Karpas-422 (cell line): Measurements from ENCODE around the gene RASL11A. TPM values are rescaled to one million over a fixed set of nuclear protein-coding genes. Genes with fewer than 3 reads are reported as not detected.

Source experiments
- DNase-seq: peaks from one replicate; pipeline ENCODE4 v3.0.0-alpha.2; 2015
- H2AFZ ChIP-seq: fragments of 200-600 bp; sonication (generic); 2 replicates; pipeline ENCODE4 v1.6.1; 2014; ENCODE audit warnings: antibody characterized with exemption, low read length, mixed read lengths
- H3K27ac ChIP-seq: fragments of 200-600 bp; sonication (generic); 2 replicates; pipeline ENCODE4 v1.5.1; 2014; ENCODE audit warnings: mild to moderate bottlenecking, low read length, moderate library complexity
- H3K27me3 ChIP-seq: fragments of 200-600 bp; sonication (generic); 2 replicates; pipeline ENCODE4 v1.6.1; 2014; ENCODE audit warnings: low read length, mixed read lengths
- H3K36me3 ChIP-seq: fragments of 200-600 bp; sonication (generic); 2 replicates; pipeline ENCODE4 v1.6.1; 2014; ENCODE audit warnings: low read length, mixed read lengths; ENCODE audit not compliant: insufficient read depth
- H3K4me1 ChIP-seq: fragments of 200-600 bp; sonication (generic); 2 replicates; pipeline ENCODE4 v1.6.1; 2014; ENCODE audit warnings: mild to moderate bottlenecking, low read length, mixed read lengths
- H3K4me2 ChIP-seq: fragments of 200-600 bp; sonication (generic); 2 replicates; pipeline ENCODE4 v1.6.1; 2014; ENCODE audit warnings: low read length, low read depth, mild to moderate bottlenecking; ENCODE audit not compliant: poor library complexity, severe bottlenecking
- H3K4me3 ChIP-seq: fragments of 200-600 bp; sonication (generic); 2 replicates; pipeline ENCODE4 v1.5.1; 2014; ENCODE audit warnings: mild to moderate bottlenecking, antibody characterized with exemption, low read length, mixed read lengths
- H3K79me2 ChIP-seq: fragments of 200-600 bp; sonication (generic); 2 replicates; pipeline ENCODE4 v1.6.1; 2014; ENCODE audit warnings: mild to moderate bottlenecking, low read length, mixed read lengths
- H3K9ac ChIP-seq: fragments of 200-600 bp; sonication (generic); 2 replicates; pipeline ENCODE4 v1.6.0; 2014; ENCODE audit warnings: low read length
- H3K9me2 ChIP-seq: fragments of 200-600 bp; sonication (generic), shearing (Covaris generic); replicated peaks from 2 replicates; pipeline ENCODE4 v1.6.0; 2014; ENCODE audit warnings: mild to moderate bottlenecking, low read length, moderate library complexity; ENCODE audit not compliant: insufficient read depth
- H3K9me3 ChIP-seq: fragments of 300-700, 200-600 bp; sonication (generic); 2 replicates; pipeline ENCODE4 v1.6.1; 2014; ENCODE audit warnings: low read length, mixed read lengths
- H4K20me1 ChIP-seq: fragments of 200-600 bp; sonication (generic); 2 replicates; pipeline ENCODE4 v1.6.1; 2014; ENCODE audit warnings: mild to moderate bottlenecking, antibody characterized with exemption, low read length, low read depth; ENCODE audit not compliant: insufficient read depth
- total RNA-seq: library from RNA; depleted of rRNA; stranded (reverse); fragments of >200 nt; shearing (Covaris generic); gene quantifications from 2 replicates; pipeline ENCODE4 v1.2.3, GENCODE V29; 2014; ENCODE audit warnings: low replicate concordance

Gene RASL11A
- total RNA-seq, 1 experiment from 2014 or later = 0.48 TPM

- DNase-seq = no peak
- H3K4me1 ChIP-seq = 0 out of 2 replicates have a peak, but pooled peaks cover 3% of the 10 kb centered on the region
- no peak overlapping the region for H3K4me2 ChIP-seq
Observed at GRCh38 chr13:27308941-27309340, 38.3 kb downstream of the RASL11A start.

GRCh38 chr13:27309401-27309958, 38.9 kb downstream of the RASL11A start:
- Histone ChIP-seq H3K79me2 (no peaks in the 10 kb centered on the region), H3K9me3 (no peaks in the 10 kb centered on the region), H3K9ac (no peak overlapping the region), H3K36me3 (no peaks in the 10 kb centered on the region), H3K4me2 (no peak overlapping the region), H3K4me1 (0 out of 2 replicates have a peak, but pooled peaks cover 3% of the 10 kb centered on the region), H4K20me1 (no peaks in the 10 kb centered on the region), H3K4me3 (no peak overlapping the region), H3K27me3 (no peaks in the 10 kb centered on the region), H3K27ac (no peak overlapping the region), H2AFZ (no peak overlapping the region), H3K9me2 (no peaks in the 10 kb centered on the region)
- no peak for DNase-seq

More at GRCh38 chr13:27308941-27309340, 38.3 kb downstream of the RASL11A start:
- Histone ChIP-seq H4K20me1 (no peaks in the 10 kb centered on the region), H3K9me3 (no peaks in the 10 kb centered on the region), H3K36me3 (no peaks in the 10 kb centered on the region), H3K9ac (no peak overlapping the region), H3K79me2 (no peaks in the 10 kb centered on the region), H2AFZ (no peak overlapping the region), H3K27me3 (no peaks in the 10 kb centered on the region), H3K27ac (no peak overlapping the region), H3K4me3 (no peak overlapping the region), H3K9me2 (no peaks in the 10 kb centered on the region)

- H3K9me2 ChIP-seq = no peaks in the 10 kb centered on the region
- H3K9me3 ChIP-seq = no peaks in the 10 kb centered on the region
- no peak for DNase-seq
- H3K79me2 ChIP-seq = no peaks in the 10 kb centered on the region
- no peak overlapping the region for H3K4me2 ChIP-seq
- H3K4me3 ChIP-seq = no peak overlapping the region
- 0 out of 2 replicates have a peak, but pooled peaks cover 3% of the 10 kb centered on the region for H3K4me1 ChIP-seq
- H3K27me3 ChIP-seq = no peaks in the 10 kb centered on the region
- H3K27ac ChIP-seq = no peak overlapping the region
- H3K9ac ChIP-seq = no peak overlapping the region
- no peak overlapping the region for H2AFZ ChIP-seq
- no peaks in the 10 kb centered on the region for H4K20me1 ChIP-seq
- H3K36me3 ChIP-seq = no peaks in the 10 kb centered on the region
Observed at GRCh38 chr13:27309967-27310598, 39.5 kb downstream of the RASL11A start.

- Histone ChIP-seq H3K27me3 (no peaks in the 10 kb centered on the region), H3K27ac (no peak overlapping the region), H3K9me3 (no peaks in the 10 kb centered on the region), H3K4me2 (no peak overlapping the region), H3K9me2 (no peaks in the 10 kb centered on the region), H3K4me3 (no peak overlapping the region), H2AFZ (no peak overlapping the region), H3K79me2 (no peaks in the 10 kb centered on the region), H4K20me1 (no peaks in the 10 kb centered on the region), H3K9ac (no peak overlapping the region), H3K36me3 (no peaks in the 10 kb centered on the region), H3K4me1 (0 out of 2 replicates have a peak, but pooled peaks cover 3% of the 10 kb centered on the region)
- no peak for DNase-seq
Observed at GRCh38 chr13:27310946-27311345, 40.3 kb downstream of the RASL11A start.

GRCh38 chr13:27311518-27312210, 41.0 kb downstream of the RASL11A start:
- no peaks in the 10 kb centered on the region for H3K36me3 ChIP-seq
- DNase-seq = peak; percentile 53
- no peaks in the 10 kb centered on the region for H3K27me3 ChIP-seq
- 0 out of 2 replicates have a peak, but pooled peaks cover 3% of the 10 kb centered on the region for H3K4me1 ChIP-seq
- H4K20me1 ChIP-seq = no peaks in the 10 kb centered on the region
- H3K9me2 ChIP-seq = no peaks in the 10 kb centered on the region
- H3K9ac ChIP-seq = no peak overlapping the region
- H3K79me2 ChIP-seq = no peaks in the 10 kb centered on the region
- H3K4me3 ChIP-seq = no peak overlapping the region
- no peak overlapping the region for H3K4me2 ChIP-seq
- no peak overlapping the region for H3K27ac ChIP-seq
- no peaks in the 10 kb centered on the region for H3K9me3 ChIP-seq
- H2AFZ ChIP-seq = no peak overlapping the region

GRCh38 chr13:27313770-27314169, 43.1 kb downstream of the RASL11A start:
- DNase-seq = no peak
- H3K79me2 ChIP-seq = no peaks in the 10 kb centered on the region
- no peaks in the 10 kb centered on the region for H4K20me1 ChIP-seq
- H3K27me3 ChIP-seq = no peaks in the 10 kb centered on the region
- H2AFZ ChIP-seq = no peak overlapping the region
- no peaks in the 10 kb centered on the region for H3K9me3 ChIP-seq
- H3K36me3 ChIP-seq = no peaks in the 10 kb centered on the region
- H3K9me2 ChIP-seq = no peaks in the 10 kb centered on the region
- H3K4me2 ChIP-seq = no peak overlapping the region
- H3K9ac ChIP-seq = no peak overlapping the region
- H3K27ac ChIP-seq = no peak overlapping the region
- no peaks in the 10 kb centered on the region for H3K4me1 ChIP-seq
- H3K4me3 ChIP-seq = no peak overlapping the region

- Histone ChIP-seq H3K79me2 (no peaks in the 10 kb centered on the region), H3K9ac (no peak overlapping the region), H3K9me3 (no peaks in the 10 kb centered on the region), H4K20me1 (no peaks in the 10 kb centered on the region), H3K36me3 (no peaks in the 10 kb centered on the region), H2AFZ (no peak overlapping the region), H3K4me1 (no peaks in the 10 kb centered on the region), H3K9me2 (no peaks in the 10 kb centered on the region), H3K27ac (no peak overlapping the region), H3K4me2 (no peak overlapping the region), H3K4me3 (no peak overlapping the region), H3K27me3 (no peaks in the 10 kb centered on the region)
- no peak for DNase-seq
Observed at GRCh38 chr13:27319404-27319803, 48.8 kb downstream of the RASL11A start.
